BJ (cell line): ENCODE data around the gene TSPAN14. TPM values are rescaled to one million over a fixed set of nuclear protein-coding genes. Genes with fewer than 3 reads are reported as not detected.

Experiments
- CTCF ChIA-PET: fragments of 350-600 bp; formaldehyde crosslinking; extraction: SDS; loops from one replicate; lab custom pipeline; 2021; ENCODE audit warnings: antibody characterized with exemption, inconsistent platforms; lab: Yijun Ruan, JAX
- POLR2A ChIA-PET: fragments of 300-600 bp; sonication (Branson Sonifier 250); formaldehyde crosslinking; extraction: SDS; loops from one replicate; lab custom pipeline; 2021; ENCODE audit warnings: antibody characterized with exemption; lab: Charles Lee
- DNase-seq: peaks from one replicate; pipeline ENCODE4 v3.0.0-alpha.2; 2011; ENCODE audit warnings: low read depth
- H3K27me3 ChIP-seq: 2 replicates; pipeline ENCODE4 v1.6.0; 2011; ENCODE audit warnings: low read length; ENCODE audit not compliant: control insufficient read depth, insufficient read depth
- H3K36me3 ChIP-seq: 2 replicates; pipeline ENCODE4 v1.5.1; 2011; ENCODE audit warnings: low read length; ENCODE audit not compliant: control insufficient read depth, insufficient read depth
- H3K4me3 ChIP-seq: 2 replicates; pipeline ENCODE4 v1.5.1; 2011; ENCODE audit warnings: low read depth, mild to moderate bottlenecking, control low read depth, low read length
- CTCF ChIP-seq: IDR thresholded peaks from 2 replicates; pipeline ENCODE4 v1.5.1; 2011; ENCODE audit warnings: low read depth, mild to moderate bottlenecking, control low read depth, inconsistent platforms, low read length, moderate library complexity; ENCODE audit not compliant: insufficient read depth
- polyA plus RNA-seq: library from polyadenylated mRNA; depleted of rRNA; stranded (reverse); fragments of >200 nt; gene quantifications from 2 replicates; pipeline ENCODE4 v1.2.3, GENCODE V29; 2011

TSPAN14 gene
- polyA plus RNA-seq, 1 experiment, result 33.3 TPM

- no peak for DNase-seq
- ChIA-PET POLR2A (no interaction called here), CTCF (no interaction called here)
- Histone ChIP-seq H3K36me3 (no peaks in the 10 kb centered on the region), H3K27me3 (peaks cover 5% of the 10 kb centered on the region; the same call in 1 of the 2 replicates), H3K4me3 (no peak overlapping the region)
- no peak for TF ChIP-seq CTCF
These were observed 98.1 kb downstream of the TSPAN14 start for GRCh38 chr10:80552151-80552646.

- H3K36me3 ChIP-seq, result no peaks in the 10 kb centered on the region
- no peak for TF ChIP-seq CTCF
- H3K27me3 ChIP-seq, result peaks cover 5% of the 10 kb centered on the region
- POLR2A ChIA-PET, result no interaction called here
- CTCF ChIA-PET, result no interaction called here
- no peak for DNase-seq
- no peak overlapping the region for H3K4me3 ChIP-seq
These were observed 99.3 kb downstream of the TSPAN14 start for GRCh38 chr10:80553436-80553835.

- H3K27me3 ChIP-seq, result peaks cover 5% of the 10 kb centered on the region
- CTCF ChIA-PET, result no interaction called here
- DNase-seq, result no peak
- H3K36me3 ChIP-seq, result no peaks in the 10 kb centered on the region
- POLR2A ChIA-PET, result no interaction called here
- no peak overlapping the region for H3K4me3 ChIP-seq
- TF ChIP-seq CTCF, result no peak
These were observed 99.9 kb downstream of the TSPAN14 start for GRCh38 chr10:80554050-80554449.

- H3K27me3 ChIP-seq, result peaks cover 5% of the 10 kb centered on the region
- H3K36me3 ChIP-seq, result no peaks in the 10 kb centered on the region
- no peak overlapping the region for H3K4me3 ChIP-seq
- POLR2A ChIA-PET, result no interaction called here
- CTCF ChIA-PET, result interaction anchor here (2.2 kb wide), 1 partner anchor 111 kb away, joined by 7 read pairs; no protein-coding TSS in a partner anchor
- no peak for DNase-seq
- no peak for TF ChIP-seq CTCF
These were observed 101.3 kb downstream of the TSPAN14 start for GRCh38 chr10:80555415-80555814.

GRCh38 chr10:80561950-80562349 is 107.8 kb downstream of the TSPAN14 start:
- CTCF ChIA-PET, result no interaction called here
- POLR2A ChIA-PET, result no interaction called here
- no peak overlapping the region for H3K4me3 ChIP-seq

More at GRCh38 chr10:80561950-80562349, 107.8 kb downstream of the TSPAN14 start:
- Histone ChIP-seq H3K36me3 (no peaks in the 10 kb centered on the region), H3K27me3 (no peaks in the 10 kb centered on the region; the same call in 1 of the 2 replicates)
- TF ChIP-seq CTCF, result no peak
- no peak for DNase-seq
